Dedifferentiated amniotic fluid mesenchymal stem cell (primary cell): ENCODE measurements around the gene ANO3.

Experiments used
- DNase-seq: peaks from one replicate; pipeline ENCODE4 v3.0.0-alpha.2; 2016; ENCODE audit errors: extremely low spot score

Gene ANO3

GRCh38 chr11:26708736-26709456 lies 377.0 kb downstream of the ANO3 start:
- DNase-seq: no peak

GRCh38 chr11:26710489-26710888 lies 378.6 kb downstream of the ANO3 start:
- no peak for DNase-seq

GRCh38 chr11:26712497-26712896 lies 380.6 kb downstream of the ANO3 start:
- DNase-seq: no peak
